HCT116 (cell line): ENCODE measurements around the gene PAX2. TPM values are rescaled to one million over a fixed set of nuclear protein-coding genes. Genes with fewer than 3 reads are reported as not detected.

Source experiments
- ATAC-seq: fragments of 200-7000 bp; cut with Tn5 transposase; 2 replicates; pipeline ENCODE4 v1.9.1; 2020; ENCODE audit warnings: mild to moderate bottlenecking, moderate library complexity
- BruUV-seq: library from RNA; stranded (reverse); fragments of 400-500 nt; replicated peaks from 2 replicates; lab custom pipeline; 2021; lab: Mats Ljungman, UMichigan
- CTCF ChIA-PET: fragments of 300-600 bp; sonication (Branson Sonifier 250); formaldehyde crosslinking; loops from one replicate; lab custom pipeline; 2021; ENCODE audit warnings: antibody characterized with exemption; lab: Charles Lee
- POLR2A ChIA-PET: fragments of 300-600, 350-600 bp; sonication (Branson Sonifier 250); formaldehyde crosslinking; loops from one replicate; lab custom pipeline; 2021; ENCODE audit warnings: antibody characterized with exemption; lab: Charles Lee
- RAD21 ChIA-PET, 2 experiments: fragments of 300-600 bp; sonication (Branson Sonifier 250); formaldehyde crosslinking; loops; one replicate each; lab custom pipeline; 2023; ENCODE audit warnings: low total read pairs in 2 of 2; ENCODE audit not compliant: uncharacterized antibody in 2 of 2, unreplicated experiment in 2 of 2, low non-redundant PET in 1 of 2; lab: Charles Lee
- DNase-seq: peaks from one replicate; pipeline ENCODE4 v3.0.0-alpha.2; 2010; ENCODE audit warnings: low read depth, low spot score
- H2AFZ ChIP-seq: fragments of 200-600 bp; shearing (Covaris generic), sonication (generic); 2 replicates; pipeline ENCODE4 v1.6.1; 2017; ENCODE audit warnings: low read depth, mixed run types, mixed read lengths, antibody characterized with exemption, low read length; ENCODE audit not compliant: poor library complexity, severe bottlenecking
- H3K27ac ChIP-seq: 2 replicates; pipeline ENCODE4 v1.5.1; 2012; ENCODE audit warnings: low read depth, low read length
- H3K27me3 ChIP-seq: fragments of 200-600 bp; sonication (generic); 2 replicates; pipeline ENCODE4 v1.6.1; 2016; ENCODE audit warnings: mixed run types, low read length, mixed read lengths; ENCODE audit not compliant: insufficient read depth
- H3K36me3 ChIP-seq, 2 experiments: fragments of 200-500 bp in 1 of 2; fragments of 200-600 bp in 1 of 2; sonication (Bioruptor generic) in 1 of 2; sonication (generic) in 1 of 2; 2 replicates each; pipeline versions ENCODE4 v1.5.1 to v1.6.1; 2014 to 2016; ENCODE audit warnings: low read length in 2 of 2, inconsistent platforms in 1 of 2, mixed read lengths in 1 of 2, mixed run types in 1 of 2; ENCODE audit not compliant: insufficient read depth in 2 of 2, control insufficient read depth in 1 of 2
- H3K4me1 ChIP-seq, 2 experiments: fragments of 200-600 bp in 1 of 2; sonication (generic) in 1 of 2; 2 replicates each; pipeline versions ENCODE4 v1.5.1 to v1.6.1; 2012 to 2017; ENCODE audit warnings: low read length in 2 of 2, inconsistent platforms in 1 of 2, mild to moderate bottlenecking in 1 of 2, mixed read lengths in 1 of 2, mixed run types in 1 of 2, moderate library complexity in 1 of 2; ENCODE audit not compliant: insufficient read depth in 2 of 2, control insufficient read depth in 1 of 2
- H3K4me2 ChIP-seq: fragments of 200-600 bp; sonication (generic); 2 replicates; pipeline ENCODE4 v1.6.1; 2017; ENCODE audit warnings: mixed run types, low read length, mixed read lengths
- H3K4me3 ChIP-seq, 2 experiments: fragments of 200-600 bp in 1 of 2; sonication (generic) in 1 of 2; replicated peaks in 1 of 2; 2 replicates each; pipeline ENCODE4 v1.5.1; 2011 to 2016; ENCODE audit warnings: low read length in 2 of 2, control low read depth in 1 of 2, low read depth in 1 of 2, mild to moderate bottlenecking in 1 of 2, mixed read lengths in 1 of 2, mixed run types in 1 of 2
- H3K79me2 ChIP-seq: fragments of 200-600 bp; sonication (generic); 2 replicates; pipeline ENCODE4 v1.6.1; 2017; ENCODE audit warnings: mild to moderate bottlenecking, mixed run types, low read length, moderate library complexity, mixed read lengths; ENCODE audit not compliant: insufficient read depth
- H3K9ac ChIP-seq: fragments of 200-600 bp; sonication (generic); 2 replicates; pipeline ENCODE4 v1.6.1; 2016; ENCODE audit warnings: low read length, mixed read lengths
- H3K9me2 ChIP-seq: fragments of 200-600 bp; sonication (generic), shearing (Covaris generic); 2 replicates; pipeline ENCODE4 v1.6.1; 2017; ENCODE audit warnings: mixed run types, mild to moderate bottlenecking, moderate library complexity; ENCODE audit not compliant: insufficient read depth
- H3K9me3 ChIP-seq, 2 experiments: fragments of 200-500 bp in 1 of 2; fragments of 200-600 bp in 1 of 2; sonication (Bioruptor generic) in 1 of 2; sonication (generic) in 1 of 2; 2 replicates each; pipeline ENCODE4 v1.6.1; 2014 to 2017; ENCODE audit warnings: low read length in 2 of 2, mixed read lengths in 2 of 2, inconsistent platforms in 1 of 2, low read depth in 1 of 2, mild to moderate bottlenecking in 1 of 2, mixed run types in 1 of 2, moderate library complexity in 1 of 2; ENCODE audit not compliant: control insufficient read depth in 1 of 2, insufficient read depth in 1 of 2
- H4K20me1 ChIP-seq: fragments of 200-600 bp; sonication (generic), shearing (Covaris generic); 2 replicates; pipeline ENCODE4 v1.6.1; 2017; ENCODE audit warnings: mixed run types, mild to moderate bottlenecking, moderate library complexity; ENCODE audit not compliant: insufficient read depth
- ELF1 ChIP-seq: IDR thresholded peaks from 2 replicates; pipeline ENCODE4 v1.6.1; 2012; ENCODE audit warnings: low read depth, borderline replicate concordance
- EZH2phosphoT487 ChIP-seq: fragments of 200-600 bp; IDR thresholded peaks from 2 replicates; pipeline ENCODE4 v1.6.1; 2018; ENCODE audit warnings: antibody characterized with exemption, borderline replicate concordance
- FOSL1 ChIP-seq: IDR thresholded peaks from 2 replicates; pipeline ENCODE4 v1.6.1; 2012; ENCODE audit warnings: low read depth
- POLR2A ChIP-seq: IDR thresholded peaks from 2 replicates; pipeline ENCODE4 v1.7.0; 2011; ENCODE audit warnings: borderline replicate concordance; ENCODE audit not compliant: insufficient read depth, insufficient read length; ENCODE audit errors: extremely low read depth
- POLR2AphosphoS5 ChIP-seq: IDR thresholded peaks from 2 replicates; pipeline ENCODE4 v1.6.1; 2011; ENCODE audit warnings: mild to moderate bottlenecking, low read depth, low read length, moderate library complexity
- RAD21 ChIP-seq: IDR thresholded peaks from 2 replicates; pipeline ENCODE4 v1.6.1; 2012; ENCODE audit warnings: low read depth, mild to moderate bottlenecking
- REST ChIP-seq: IDR thresholded peaks from 2 replicates; pipeline ENCODE4 v1.6.1; 2012; ENCODE audit warnings: low read depth
- SIN3A ChIP-seq: IDR thresholded peaks from 2 replicates; pipeline ENCODE4 v1.6.1; 2012; ENCODE audit warnings: low read depth
- SP1 ChIP-seq: IDR thresholded peaks from 2 replicates; pipeline ENCODE4 v1.6.1; 2012; ENCODE audit warnings: low read depth
- SRF ChIP-seq: IDR thresholded peaks from 2 replicates; pipeline ENCODE4 v1.6.1; 2012; ENCODE audit warnings: low read depth
- ZFX ChIP-seq: fragments of 450-650 bp; IDR thresholded peaks from 2 replicates; pipeline ENCODE4 v1.6.1; 2017
- intact Hi-C: fragments of 100-400 bp; cut with micrococcal nuclease; formaldehyde crosslinking; loops from 2 replicates; pipeline ENCODE4 v1.10.0; 2022
- total RNA-seq: library from RNA; stranded (reverse); gene quantifications from one replicate; pipeline ENCODE4 v1.2.1, GENCODE V29; 2021; ENCODE audit not compliant: unreplicated experiment

The PAX2 gene
- total RNA-seq, 1 experiment from 2014 or later, result 5.0 TPM

- POLR2A ChIA-PET, result interaction anchor here (0.7 to 2.2 kb wide), 5 partner anchors 15 to 209 kb away, joined by 3 to 6 read pairs (median 4); partner anchors contain the start of gene HIF1AN
- no peaks in the 10 kb centered on the region for H3K27me3 ChIP-seq
- no peak for TF ChIP-seq EZH2phosphoT487
- no peak for TF ChIP-seq ELF1
- no peak for TF ChIP-seq POLR2A
- no peak for TF ChIP-seq FOSL1
- no peak for TF ChIP-seq ZFX
- TF ChIP-seq SP1, result no peak
- no peak for TF ChIP-seq RAD21
- no peak for TF ChIP-seq POLR2AphosphoS5
- TF ChIP-seq SIN3A, result no peak
- no peak for TF ChIP-seq REST
- no peak for TF ChIP-seq SRF
Observed at GRCh38 chr10:100744136-100744986, 1.0 kb upstream of the PAX2 start.

More at GRCh38 chr10:100744136-100744986, 1.0 kb upstream of the PAX2 start:
- Histone ChIP-seq H2AFZ (peak overlapping the region; percentile 90), H3K36me3 (no peaks in the 10 kb centered on the region), H3K4me2 (peak overlapping the region; percentile 99), H3K4me1 (peaks cover 8 to 31% of the 10 kb centered on the region in 2 experiments; a peak in 3 of 4 replicates), H3K9ac (peak overlapping the region; percentile 56), H3K79me2 (no peaks in the 10 kb centered on the region), H3K9me2 (no peaks in the 10 kb centered on the region), H3K9me3 (no peaks in the 10 kb centered on the region), H4K20me1 (no peaks in the 10 kb centered on the region), H3K4me3 (peak overlapping the region; percentile 60 to 69), H3K27ac (no peak overlapping the region)
- ChIA-PET CTCF (interaction anchor here (1.0 to 4.9 kb wide), 17 partner anchors 8 to 225 kb away, joined by 3 to 60 read pairs (median 7); partner anchors contain the start of gene HIF1AN), RAD21 (interaction anchor here (0.5 to 1.4 kb wide), 4 partner anchors 48 to 182 kb away, joined by 3 to 6 read pairs (median 4); no protein-coding TSS in a partner anchor)
- ATAC-seq (no peak), DNase-seq (no peak)
- intact Hi-C loops, result loop anchor here (5.0 to 10.0 kb wide), 3 partner anchors 83 to 270 kb away; no protein-coding TSS in a partner anchor
- BruUV-seq, result no TSS peak
